NK-92 (cell line): ENCODE measurements around the gene TEKT4.
"Not testable (repeated sequence)": the region's sequence is repeated elsewhere in the genome, so short reads cannot be mapped to it uniquely, and the experiment has no call there.

Experiments
- DNase-seq: peaks from one replicate; lab custom pipeline; 2025; ENCODE audit not compliant: unreplicated experiment; lab: John Stamatoyannopoulos, UW

TEKT4 gene, protein sequence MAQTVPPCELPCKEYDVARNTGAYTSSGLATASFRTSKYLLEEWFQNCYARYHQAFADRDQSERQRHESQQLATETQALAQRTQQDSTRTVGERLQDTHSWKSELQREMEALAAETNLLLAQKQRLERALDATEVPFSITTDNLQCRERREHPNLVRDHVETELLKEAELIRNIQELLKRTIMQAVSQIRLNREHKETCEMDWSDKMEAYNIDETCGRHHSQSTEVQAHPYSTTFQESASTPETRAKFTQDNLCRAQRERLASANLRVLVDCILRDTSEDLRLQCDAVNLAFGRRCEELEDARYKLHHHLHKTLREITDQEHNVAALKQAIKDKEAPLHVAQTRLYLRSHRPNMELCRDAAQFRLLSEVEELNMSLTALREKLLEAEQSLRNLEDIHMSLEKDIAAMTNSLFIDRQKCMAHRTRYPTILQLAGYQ

GRCh38 chr2:94871226-94872087 is at the start of gene TEKT4:
Gene TEKT4 (plus strand): TSS chr2:94871430. CDS start chr2:94871580, 150 bp downstream.
- DNase-seq: no peak

- not testable (repeated sequence) for DNase-seq
These were observed 32.0 kb upstream of the TEKT4 start for GRCh38 chr2:94839224-94839623.

DNA sequence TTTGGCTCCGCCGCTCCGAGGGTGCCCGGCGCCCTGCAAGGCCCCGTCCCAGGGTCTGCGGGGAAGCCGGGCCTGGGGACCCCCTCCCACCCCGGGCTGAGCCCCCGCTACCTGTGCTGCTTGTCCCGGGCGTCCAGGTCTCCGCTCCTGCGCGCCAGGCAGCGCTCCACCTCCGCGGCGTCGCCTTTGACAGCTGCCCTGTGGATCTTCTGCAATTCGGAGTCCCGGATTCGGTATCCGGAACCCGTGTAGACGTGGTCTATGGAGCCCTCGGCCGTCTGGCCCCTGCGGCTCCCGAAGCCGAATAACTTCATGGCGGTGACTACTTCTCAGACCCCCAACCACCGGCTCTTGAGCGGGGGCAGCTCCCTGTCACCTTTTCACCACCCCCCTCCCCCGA is 14.4 kb upstream of the TEKT4 start:
- DNase-seq: not testable (repeated sequence)

GRCh38 chr2:94857367-94858162 is 13.7 kb upstream of the TEKT4 start:
- not testable (repeated sequence) for DNase-seq

GRCh38 chr2:94858163-94858888 is 12.9 kb upstream of the TEKT4 start:
- not testable (repeated sequence) for DNase-seq

DNA sequence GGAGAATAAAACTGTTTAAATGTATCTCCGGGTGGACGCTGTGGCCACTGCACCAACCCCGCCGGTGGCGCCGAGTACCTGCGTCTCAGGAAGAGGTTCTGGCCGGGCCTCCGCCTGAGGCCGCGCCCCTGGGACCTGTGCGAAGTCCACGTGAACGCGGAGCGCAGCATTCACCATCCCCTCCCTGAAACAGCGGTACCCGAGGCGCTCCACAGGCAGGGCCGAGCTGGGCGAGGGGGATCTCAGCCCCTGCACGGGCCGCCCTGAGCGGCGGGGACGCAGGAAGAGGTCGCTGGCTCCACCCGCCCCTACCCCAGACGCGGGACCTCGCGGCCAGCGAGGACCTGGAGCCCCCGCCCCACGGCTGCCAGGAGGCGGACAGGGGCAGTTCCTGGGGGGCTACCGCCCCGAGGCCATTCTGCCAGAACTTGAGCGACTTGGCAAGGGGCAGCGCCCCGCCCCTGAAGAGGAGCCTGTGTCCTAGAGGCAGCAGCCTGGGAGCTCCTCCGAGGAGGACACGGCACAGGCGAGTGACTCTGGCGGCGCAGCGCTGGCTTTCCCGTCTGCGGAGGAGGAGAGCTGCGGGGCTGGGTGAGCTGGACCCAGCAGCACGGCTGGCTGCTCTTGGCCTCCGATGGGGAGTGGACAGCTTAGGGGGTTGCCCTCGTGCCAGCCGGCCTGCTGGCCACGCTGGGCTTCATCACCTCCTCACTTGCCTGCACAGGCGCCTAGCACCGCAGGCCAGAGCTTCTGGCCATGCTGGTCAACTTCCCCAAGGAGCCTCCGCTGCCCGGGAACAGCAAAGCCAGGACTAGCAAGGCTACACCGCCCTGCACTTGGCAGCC is 9.7 kb upstream of the TEKT4 start:
- no peak for DNase-seq

GRCh38 chr2:94862903-94863302 is 8.3 kb upstream of the TEKT4 start:
- DNase-seq: not testable (repeated sequence)

DNA sequence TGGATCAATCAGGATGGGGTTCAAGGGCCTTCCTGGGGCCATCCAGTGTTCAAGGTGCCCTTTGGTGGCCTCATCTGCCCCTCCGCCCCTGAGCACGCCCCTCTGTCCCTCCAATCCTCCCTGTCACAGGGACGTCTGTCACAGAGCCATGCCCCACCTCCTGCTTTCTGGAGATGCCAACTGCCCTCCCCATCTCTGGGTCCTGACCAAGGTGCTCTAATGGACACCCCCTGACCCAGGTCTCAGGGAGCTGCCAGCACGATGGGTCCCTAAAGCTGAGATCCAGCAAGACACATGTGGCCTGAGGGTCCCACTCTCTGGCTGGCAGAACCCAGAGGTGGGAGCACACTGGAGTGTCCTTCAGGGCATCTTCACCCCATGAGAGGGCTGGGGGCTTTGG is 2.1 kb upstream of the TEKT4 start:
- no peak for DNase-seq

DNA sequence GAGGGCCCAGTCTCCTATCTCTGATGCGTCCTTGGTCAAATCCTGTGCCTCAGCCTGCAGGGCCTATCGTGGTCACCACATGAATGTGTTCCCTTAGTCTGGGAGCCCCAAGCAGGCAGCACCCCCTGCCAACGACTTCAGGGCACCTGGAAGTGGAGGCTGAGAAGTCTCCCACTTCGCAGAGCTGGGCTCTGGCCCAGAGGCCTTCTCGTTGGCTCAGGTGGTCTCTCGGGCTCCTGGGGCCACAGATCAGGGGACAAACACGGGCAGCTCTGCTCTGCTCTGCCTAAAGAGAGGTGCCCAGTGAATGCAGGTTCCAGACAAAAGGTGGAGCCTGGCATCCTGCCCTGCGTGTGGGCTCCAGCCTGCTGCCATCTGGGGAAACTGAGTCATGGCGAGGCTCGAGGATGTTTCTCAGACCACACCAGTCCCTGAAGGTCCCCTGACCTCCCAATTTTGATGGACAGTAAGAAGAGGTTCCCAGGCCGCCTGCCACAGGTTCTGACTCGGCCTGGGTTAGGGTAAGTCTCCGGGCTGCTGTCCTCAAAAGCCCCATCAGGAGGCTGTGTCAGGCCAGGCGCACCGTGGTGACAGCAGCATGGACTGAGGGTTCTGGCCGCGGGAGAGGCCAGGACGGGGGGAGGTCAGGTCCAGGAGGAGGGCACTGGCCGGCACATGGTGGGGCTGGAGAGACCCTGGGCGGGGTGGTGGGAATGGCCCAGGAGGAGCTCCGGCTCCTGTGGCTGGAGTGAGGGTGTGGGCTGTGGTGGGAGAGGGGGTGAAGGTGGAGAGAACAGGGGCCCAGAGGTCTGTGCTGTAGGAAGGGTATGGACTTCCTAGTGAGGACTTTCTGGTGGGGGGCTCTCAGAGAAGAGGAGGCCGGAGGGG is 1.4 kb upstream of the TEKT4 start:
- DNase-seq: no peak

- DNase-seq: no peak
These were observed 597 bp upstream of the TEKT4 start for GRCh38 chr2:94870440-94871225.

DNA sequence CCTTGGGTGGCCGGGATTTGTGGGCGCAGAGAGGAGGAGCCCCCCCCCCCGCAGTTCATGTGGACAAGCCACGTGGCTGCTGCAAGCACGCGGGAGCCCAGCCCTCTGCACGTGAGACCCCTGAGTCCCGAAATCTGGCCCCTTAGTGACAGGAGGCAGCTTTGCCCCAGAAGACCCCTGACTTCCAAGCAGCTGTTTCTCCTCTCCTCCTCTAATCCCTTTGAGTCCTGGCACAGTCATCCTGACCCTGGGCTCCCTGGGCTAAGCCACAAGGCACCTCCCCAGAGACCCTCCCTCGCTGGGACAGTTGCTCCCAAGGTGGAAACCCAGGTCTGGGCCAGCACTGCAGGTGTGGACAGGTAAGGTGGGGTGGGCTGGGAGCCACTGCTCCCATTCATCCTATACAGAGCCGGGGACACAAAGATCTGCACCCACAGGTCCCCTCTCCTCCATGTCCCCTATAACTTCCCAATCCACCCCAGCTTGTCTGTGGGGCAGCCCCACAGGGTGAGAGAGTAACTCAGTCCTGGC is 923 bp downstream of the TEKT4 start:
- no peak for DNase-seq

DNA sequence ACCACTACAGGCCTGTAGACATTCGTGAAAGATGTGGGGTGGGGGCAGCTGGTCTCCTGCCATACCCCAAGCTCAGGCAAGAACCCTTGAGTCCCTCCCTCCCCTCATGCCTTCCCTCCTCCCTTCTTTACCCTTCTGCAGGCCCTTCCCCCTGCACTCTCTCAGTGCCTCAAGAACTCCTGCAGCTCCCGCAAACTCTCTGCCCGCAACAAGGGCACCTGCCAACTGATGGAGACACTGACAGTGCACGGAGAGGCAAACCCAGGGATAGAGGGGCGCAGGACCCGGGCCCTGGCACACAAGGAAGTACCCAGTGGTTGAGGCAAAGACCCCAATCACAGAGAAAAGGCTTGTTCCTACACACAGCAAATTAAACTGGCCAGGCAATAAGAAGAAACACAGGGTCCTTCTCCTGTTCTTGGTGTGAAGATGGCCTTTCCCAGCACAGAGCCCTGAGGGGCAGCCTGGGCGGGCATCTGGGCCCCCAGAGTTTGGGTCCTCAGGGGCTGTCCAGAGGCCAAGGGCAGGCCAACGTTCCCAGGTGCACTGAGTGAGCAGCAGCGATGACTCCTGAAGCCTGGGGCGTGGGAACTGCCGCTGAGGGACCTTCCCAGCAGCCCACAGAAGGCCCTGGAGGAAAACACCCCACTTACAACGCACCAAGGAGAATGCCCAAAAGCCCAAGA is 1.6 kb downstream of the TEKT4 start:
- DNase-seq: no peak

DNA sequence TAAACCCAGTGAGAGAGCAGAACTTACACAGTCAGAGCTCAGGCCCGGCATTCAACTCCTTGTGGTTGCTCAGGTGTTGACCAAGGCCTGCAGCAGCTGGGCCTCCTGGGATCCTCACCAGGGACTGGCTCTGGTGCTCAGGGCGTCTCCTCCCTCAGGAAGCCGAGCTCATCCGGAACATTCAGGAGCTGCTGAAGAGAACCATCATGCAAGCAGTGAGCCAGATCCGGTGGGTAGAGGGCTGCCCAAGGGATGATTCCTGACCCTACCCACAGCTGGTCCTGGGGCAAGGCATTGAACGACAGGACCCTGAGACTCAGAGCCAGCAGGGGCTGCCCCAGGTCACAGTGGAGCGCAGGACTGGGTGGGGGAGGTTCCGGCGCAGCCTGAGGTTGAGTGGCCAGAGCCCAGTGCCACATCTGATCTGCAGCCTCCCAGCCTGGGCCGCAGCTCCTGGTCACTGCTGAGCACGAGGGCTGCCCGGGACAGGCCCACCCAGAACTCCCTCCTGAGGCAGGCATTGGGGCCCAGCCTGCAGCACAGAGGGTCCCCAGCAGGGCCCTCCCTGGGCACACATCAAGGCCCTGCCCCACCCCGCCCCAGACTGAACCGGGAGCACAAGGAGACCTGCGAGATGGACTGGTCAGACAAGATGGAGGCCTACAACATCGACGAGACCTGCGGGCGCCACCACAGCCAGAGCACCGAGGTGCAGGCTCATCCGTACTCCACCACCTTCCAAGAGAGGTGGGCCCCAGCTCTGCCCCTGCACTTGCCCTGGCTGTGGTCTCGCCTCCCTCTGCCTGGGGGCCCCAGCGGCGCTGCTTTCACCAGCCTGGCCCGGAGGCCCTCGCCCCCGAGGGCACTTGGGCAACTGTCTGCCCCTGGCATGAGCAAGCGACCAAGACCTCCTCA is 2.4 kb downstream of the TEKT4 start:
- DNase-seq: no peak

DNA sequence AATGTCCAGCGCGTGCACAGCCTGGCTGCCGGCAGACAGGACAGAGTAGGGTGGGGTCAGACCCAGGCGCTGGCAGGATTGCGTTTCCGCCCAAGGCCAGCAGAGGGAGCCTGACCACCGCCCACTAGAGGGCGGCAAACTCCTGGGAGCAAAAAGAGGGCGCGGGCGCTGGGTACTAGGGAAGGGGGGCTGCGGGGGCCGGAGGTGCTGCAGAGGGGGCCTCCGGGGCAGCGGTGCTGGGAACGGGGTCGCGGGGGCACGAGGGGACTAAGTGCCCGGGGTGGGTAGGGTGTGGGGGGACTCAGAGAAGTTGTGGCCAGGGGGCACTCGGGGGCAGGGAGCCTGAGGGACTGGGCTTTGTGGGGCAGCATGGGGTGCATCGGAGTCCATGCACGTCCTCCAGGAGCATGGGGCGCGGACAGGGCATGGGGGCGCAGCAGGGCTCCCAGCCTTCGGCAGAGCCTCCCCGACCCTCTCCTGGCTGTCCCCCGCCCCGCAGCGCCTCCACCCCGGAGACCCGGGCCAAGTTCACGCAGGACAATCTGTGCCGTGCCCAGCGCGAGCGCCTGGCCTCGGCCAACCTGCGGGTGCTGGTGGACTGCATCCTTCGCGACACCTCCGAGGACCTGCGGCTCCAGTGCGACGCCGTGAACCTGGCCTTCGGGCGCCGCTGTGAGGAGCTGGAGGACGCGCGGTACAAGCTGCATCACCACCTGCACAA is 3.2 kb downstream of the TEKT4 start:
- DNase-seq: no peak

GRCh38 chr2:94875064-94875819 is 4.0 kb downstream of the TEKT4 start:
- no peak for DNase-seq
